ENCODE data around the gene SMOC1. TPM values are rescaled to one million over a fixed set of nuclear protein-coding genes. Genes with fewer than 3 reads are reported as not detected.
"Not testable (repeated sequence)": the region's sequence is repeated elsewhere in the genome, so short reads cannot be mapped to it uniquely, and the experiment has no call there.

The SMOC1 gene
- total RNA-seq, 1 experiment from 2014 or later, result 1.5 TPM

- DNase-seq (ENCODE audit: low read depth), result no peak
Measured at GRCh38 chr14:69896972-69897371, 17.8 kb downstream of the SMOC1 start.

GRCh38 chr14:69900603-69901002, 21.4 kb downstream of the SMOC1 start:
- DNase-seq (ENCODE audit: low read depth), result no peak

GRCh38 chr14:69901113-69901951, 22.1 kb downstream of the SMOC1 start:
- DNase-seq (ENCODE audit: low read depth), result peak; percentile 54

- DNase-seq (ENCODE audit: low read depth), result not testable (repeated sequence)
Measured at GRCh38 chr14:69903046-69903445, 23.8 kb downstream of the SMOC1 start.

- no peak for DNase-seq (ENCODE audit: low read depth)
Measured at GRCh38 chr14:69904246-69904645, 25.0 kb downstream of the SMOC1 start.

DNA sequence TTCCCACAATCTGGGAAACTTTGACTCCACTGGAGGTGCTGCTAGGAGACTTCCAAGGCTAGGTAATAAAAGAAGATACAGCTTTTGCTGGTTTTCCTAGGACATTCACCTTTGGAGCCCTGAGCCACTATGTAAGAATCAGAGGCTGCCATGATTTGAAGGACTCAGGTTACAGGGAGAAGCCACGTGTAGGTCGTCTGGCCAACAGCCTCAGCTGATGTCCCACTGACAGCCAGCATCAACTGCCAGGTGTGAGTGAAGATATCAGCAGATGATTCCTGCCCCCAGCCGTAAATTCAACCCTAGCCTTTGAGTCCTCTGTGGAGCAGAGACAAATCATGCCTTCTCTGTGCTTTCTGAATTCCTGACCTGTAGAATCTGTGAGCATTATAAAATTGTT, 27.0 kb downstream of the SMOC1 start:
- no peak for DNase-seq (ENCODE audit: low read depth)

- DNase-seq (ENCODE audit: low read depth), result no peak
Measured at GRCh38 chr14:69909826-69910550, 30.8 kb downstream of the SMOC1 start.

GRCh38 chr14:69910871-69911270, 31.7 kb downstream of the SMOC1 start:
- DNase-seq (ENCODE audit: low read depth), result peak; percentile 43

DNA sequence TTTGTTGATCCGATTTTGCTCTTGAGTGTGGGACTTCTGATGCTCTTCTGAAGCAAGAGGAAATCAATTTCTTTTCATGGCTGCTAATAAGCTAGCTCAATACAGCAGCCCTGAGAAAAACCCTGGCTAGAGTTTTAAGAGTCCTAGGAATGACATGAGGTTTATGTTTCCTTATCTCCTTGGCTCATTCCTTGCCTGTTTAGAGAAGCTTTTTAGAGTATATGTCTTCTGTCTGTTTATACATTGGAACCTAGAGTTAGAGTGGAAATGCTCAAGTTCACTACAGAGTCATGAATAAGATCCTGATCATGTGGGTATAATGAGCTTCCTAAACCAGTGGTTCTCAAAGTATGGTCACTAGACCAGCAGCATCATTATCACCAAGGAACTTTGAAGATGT, 34.5 kb downstream of the SMOC1 start:
- DNase-seq (ENCODE audit: low read depth), result no peak

GRCh38 chr14:69916396-69916795, 37.2 kb downstream of the SMOC1 start:
- DNase-seq (ENCODE audit: low read depth), result no peak

DNA sequence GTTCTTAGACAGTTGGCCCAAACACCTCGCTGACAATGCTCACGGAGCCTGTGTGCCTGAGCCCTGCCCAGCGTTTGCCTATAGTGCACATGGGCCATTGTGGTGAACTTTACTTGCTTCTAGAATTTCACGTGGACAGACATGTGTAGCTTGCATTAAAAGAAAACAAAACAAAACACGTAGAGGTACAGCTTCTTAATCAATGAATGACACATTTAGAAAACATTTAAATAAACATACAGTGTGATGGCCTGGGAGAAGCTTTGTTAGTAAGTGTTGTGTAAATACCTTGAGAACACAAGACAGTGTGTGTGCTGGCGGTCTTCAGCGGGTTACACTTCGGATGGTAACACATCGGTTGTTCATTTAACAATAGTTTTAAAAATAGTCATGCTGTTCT, 38.1 kb downstream of the SMOC1 start:
- no peak for DNase-seq (ENCODE audit: low read depth)

- no peak for DNase-seq (ENCODE audit: low read depth)
Measured at GRCh38 chr14:69919815-69920214, 40.6 kb downstream of the SMOC1 start.

DNA sequence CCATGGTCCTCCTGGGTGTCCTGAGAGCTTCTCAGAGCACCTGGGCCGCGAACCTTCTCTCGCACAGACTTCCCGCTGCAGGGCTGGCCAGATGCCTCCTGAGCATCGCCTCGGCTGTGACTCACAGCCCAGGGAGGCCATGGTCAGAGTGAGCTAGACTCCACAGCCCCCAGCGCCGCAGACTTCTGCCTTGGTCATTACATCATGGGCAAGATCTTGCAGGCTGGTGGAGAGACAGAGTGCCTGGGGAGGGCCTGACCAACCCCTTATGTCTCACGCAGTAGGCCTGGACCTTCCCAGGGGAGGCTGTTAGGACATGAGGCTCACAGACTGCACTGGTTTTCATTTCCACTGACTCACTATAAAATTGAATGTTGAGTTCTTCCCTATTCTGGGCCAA, 41.8 kb downstream of the SMOC1 start:
- DNase-seq (ENCODE audit: low read depth), result peak; percentile 92

DNA sequence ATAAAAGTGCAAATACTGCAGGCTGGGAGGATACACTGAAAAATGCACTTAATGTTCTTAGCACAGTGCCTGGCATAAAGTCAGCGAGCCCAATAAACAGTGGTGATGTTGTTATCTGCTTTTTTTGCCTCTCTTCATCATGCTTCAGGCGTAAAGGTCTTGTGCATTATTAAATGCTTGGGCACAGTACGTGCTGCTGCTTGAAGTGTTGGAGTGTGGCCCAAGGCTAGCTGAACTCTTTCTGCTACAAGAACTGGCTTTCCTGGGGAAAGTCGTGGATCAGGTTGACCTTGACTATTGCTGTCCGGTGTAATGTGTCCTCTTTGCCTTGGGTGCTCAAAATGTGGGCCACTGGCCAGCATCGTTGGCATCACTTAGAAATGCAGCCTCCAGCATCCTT, 43.0 kb downstream of the SMOC1 start:
- DNase-seq (ENCODE audit: low read depth), result no peak

DNA sequence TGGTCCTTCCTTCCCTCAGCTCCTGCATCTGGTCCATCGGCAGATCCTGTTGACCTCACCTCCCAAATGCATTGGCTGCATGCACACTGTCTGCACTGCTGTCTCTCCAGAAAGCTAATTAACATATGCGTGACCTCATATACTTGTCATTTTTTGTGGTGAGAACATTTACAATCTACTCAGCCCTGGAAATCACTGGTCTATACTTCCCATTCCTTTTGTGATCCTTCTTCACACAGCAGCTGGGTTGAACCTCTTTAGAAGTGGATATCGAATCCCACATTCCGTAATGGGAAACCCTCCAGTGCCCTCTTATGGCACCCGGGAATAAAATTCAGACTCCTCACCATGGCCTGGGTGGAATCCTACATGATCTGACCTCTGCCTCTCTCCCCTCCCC, 45.0 kb downstream of the SMOC1 start:
- DNase-seq (ENCODE audit: low read depth), result no peak

- DNase-seq (ENCODE audit: low read depth), result peak; percentile 62
Measured at GRCh38 chr14:69928111-69928523, 48.9 kb downstream of the SMOC1 start.

DNA sequence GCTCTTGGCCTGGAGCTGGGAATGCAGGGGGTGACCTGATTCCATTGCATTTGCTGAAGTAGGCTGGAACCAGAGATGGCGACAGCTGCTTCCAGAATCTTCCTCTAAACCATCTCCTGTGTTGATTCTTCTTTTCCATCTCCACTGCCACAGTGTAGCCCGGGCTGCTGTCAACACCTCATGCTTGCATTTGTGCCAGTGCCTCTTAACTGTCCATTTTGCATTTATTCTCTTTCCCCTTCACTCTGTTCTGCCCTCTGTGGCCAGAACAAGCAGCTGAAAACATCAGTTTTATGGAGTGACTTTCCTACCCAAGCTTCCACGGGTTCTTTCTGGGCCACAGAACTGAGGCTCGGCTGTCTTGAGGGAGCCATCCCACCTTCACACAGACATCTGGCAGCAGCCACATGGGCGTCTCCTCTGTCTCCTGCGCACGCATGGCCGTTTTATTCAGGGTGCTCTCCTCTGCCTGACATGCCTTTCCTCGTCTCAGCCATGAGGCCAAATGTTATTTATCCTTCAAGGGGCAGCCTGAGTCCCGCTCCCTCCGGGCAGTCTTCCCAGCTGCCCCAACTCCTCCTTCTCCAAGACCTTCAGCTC, 51.7 kb downstream of the SMOC1 start:
- DNase-seq (ENCODE audit: low read depth), result no peak

- DNase-seq (ENCODE audit: low read depth), result no peak
Measured at GRCh38 chr14:69931960-69932359, 52.7 kb downstream of the SMOC1 start.

- DNase-seq (ENCODE audit: low read depth), result no peak
Measured at GRCh38 chr14:69932391-69932790, 53.2 kb downstream of the SMOC1 start.

- no peak for DNase-seq (ENCODE audit: low read depth)
Measured at GRCh38 chr14:69933623-69934275, 54.5 kb downstream of the SMOC1 start.

GRCh38 chr14:69937367-69938081, 58.3 kb downstream of the SMOC1 start:
- DNase-seq (ENCODE audit: low read depth), result no peak

Data from HT1080 (cell line).